ENCODE measurements around the gene RIPOR3. TPM values are rescaled to one million over a fixed set of nuclear protein-coding genes. Genes with fewer than 3 reads are reported as not detected.
"Not testable (repeated sequence)": the region's sequence is repeated elsewhere in the genome, so short reads cannot be mapped to it uniquely, and the experiment has no call there.

RIPOR3 gene
- total RNA-seq, 2 experiments from 2014 or later: not detected

- ChIA-PET CTCF (interaction anchor here (0.7 to 6.5 kb wide), 14 partner anchors 9 to 392 kb away, joined by 3 to 32 read pairs (median 4); partner anchors contain the start of gene PTPN1), POLR2A (interaction anchor here (1.5 kb wide), 1 partner anchor 57 kb away, joined by 3 read pairs; no protein-coding TSS in a partner anchor)
- H3K4me1 Mint-ChIP-seq (ENCODE audit: low read depth): peaks cover 69% of the 10 kb centered on the region
- DNase-seq: no peak
- H3K36me3 Mint-ChIP-seq: peaks cover 64% of the 10 kb centered on the region
- no peaks in the 10 kb centered on the region for H3K9me3 Mint-ChIP-seq
- intact Hi-C loops (cut with micrococcal nuclease): loop anchor here (5.0 kb wide), 1 partner anchor 381 kb away; the partner anchor contains the start of gene CEBPB
- H3K27ac Mint-ChIP-seq: peak overlapping the region; percentile 34
- no peaks in the 10 kb centered on the region for H3K27me3 Mint-ChIP-seq
- H3K4me3 Mint-ChIP-seq: no peak overlapping the region
Measured at GRCh38 chr20:50572938-50573777, 118.2 kb downstream of the RIPOR3 start.

- H3K27ac Mint-ChIP-seq: peak overlapping the region; percentile 51
- ChIA-PET CTCF (interaction anchor here (2.0 kb wide), 1 partner anchor 60 kb away, joined by 7 read pairs; no protein-coding TSS in a partner anchor), POLR2A (interaction anchor here (1.2 kb wide), 1 partner anchor 10 kb away, joined by 3 read pairs; no protein-coding TSS in a partner anchor)
- DNase-seq: no peak
- H3K36me3 Mint-ChIP-seq: peaks cover 70% of the 10 kb centered on the region
- H3K4me3 Mint-ChIP-seq: no peak overlapping the region
- H3K27me3 Mint-ChIP-seq: no peaks in the 10 kb centered on the region
- intact Hi-C loops (cut with micrococcal nuclease): loop anchor here (5.0 kb wide), 1 partner anchor 379 kb away; the partner anchor contains the start of gene CEBPB
- no peaks in the 10 kb centered on the region for H3K9me3 Mint-ChIP-seq
- H3K4me1 Mint-ChIP-seq (ENCODE audit: low read depth): peaks cover 77% of the 10 kb centered on the region
Measured at GRCh38 chr20:50571466-50571865, 119.9 kb downstream of the RIPOR3 start.

- Mint-ChIP-seq H3K4me3 (peak overlapping the region; percentile 24), H3K27me3 (no peaks in the 10 kb centered on the region), H3K27ac (peak overlapping the region; percentile 61), H3K36me3 (peaks cover 73% of the 10 kb centered on the region), H3K9me3 (no peaks in the 10 kb centered on the region), H3K4me1 (ENCODE audit: low read depth) (peaks cover 82% of the 10 kb centered on the region)
- ChIA-PET POLR2A (interaction anchor here (0.7 to 2.5 kb wide), 9 partner anchors 9 to 87 kb away, joined by 3 to 11 read pairs (median 4); no protein-coding TSS in a partner anchor), CTCF (interaction anchor here (0.6 to 1.4 kb wide), 31 partner anchors 8 to 361 kb away, joined by 3 to 23 read pairs (median 5); partner anchors contain the start of genes ADNP and PTPN1)
- intact Hi-C loops (cut with micrococcal nuclease): loop anchor here (1.0 to 5.0 kb wide), 9 partner anchors 9 to 378 kb away; partner anchors contain the start of genes CEBPB and PTPN1
- DNase-seq: peak; percentile 74
Measured at GRCh38 chr20:50569864-50570836, 121.2 kb downstream of the RIPOR3 start.

- intact Hi-C loops (cut with micrococcal nuclease); H3K4me3 Mint-ChIP-seq; DNase-seq; H3K9me3 Mint-ChIP-seq; H3K27me3 Mint-ChIP-seq: not testable (repeated sequence)
- Mint-ChIP-seq H3K36me3 (peaks cover 73% of the 10 kb centered on the region), H3K27ac (peak overlapping the region; percentile 61), H3K4me1 (ENCODE audit: low read depth) (peaks cover 83% of the 10 kb centered on the region)
- ChIA-PET POLR2A (interaction anchor here (1.4 to 2.5 kb wide), 3 partner anchors 8 to 59 kb away, joined by 3 to 11 read pairs (median 7); partner anchors contain the start of gene PTPN1), CTCF (interaction anchor here (1.4 kb wide), 2 partner anchors 65 to 76 kb away, joined by 5 to 6 read pairs; no protein-coding TSS in a partner anchor)
Measured at GRCh38 chr20:50569487-50569863, 121.9 kb downstream of the RIPOR3 start.

GRCh38 chr20:50568549-50568942 is 122.8 kb downstream of the RIPOR3 start:
- H3K27ac Mint-ChIP-seq: peak overlapping the region; percentile 61
- intact Hi-C loops (cut with micrococcal nuclease): no loop called here
- H3K27me3 Mint-ChIP-seq: no peaks in the 10 kb centered on the region
- no peak for DNase-seq
- CTCF ChIA-PET: interaction anchor here (0.7 kb wide), 1 partner anchor 20 kb away, joined by 3 read pairs; no protein-coding TSS in a partner anchor
- H3K4me1 Mint-ChIP-seq (ENCODE audit: low read depth): peaks cover 90% of the 10 kb centered on the region
- POLR2A ChIA-PET: interaction anchor here (1.4 to 2.5 kb wide), 2 partner anchors 22 to 58 kb away, joined by 3 to 7 read pairs; partner anchors contain the start of gene PTPN1
- H3K9me3 Mint-ChIP-seq: no peaks in the 10 kb centered on the region
- no peak overlapping the region for H3K4me3 Mint-ChIP-seq
- peaks cover 71% of the 10 kb centered on the region for H3K36me3 Mint-ChIP-seq

GRCh38 chr20:50567860-50568548 is 123.3 kb downstream of the RIPOR3 start:
- POLR2A ChIA-PET: interaction anchor here (1.4 to 2.5 kb wide), 2 partner anchors 21 to 58 kb away, joined by 3 to 7 read pairs; partner anchors contain the start of gene PTPN1
- peak overlapping the region; percentile 47 for H3K27ac Mint-ChIP-seq
- CTCF ChIA-PET: interaction anchor here (0.6 kb wide), 1 partner anchor 10 kb away, joined by 3 read pairs; no protein-coding TSS in a partner anchor
- DNase-seq: peak; percentile 73
- H3K36me3 Mint-ChIP-seq: peaks cover 70% of the 10 kb centered on the region
- H3K9me3 Mint-ChIP-seq: no peaks in the 10 kb centered on the region
- H3K4me3 Mint-ChIP-seq: no peak overlapping the region
- peaks cover 90% of the 10 kb centered on the region for H3K4me1 Mint-ChIP-seq (ENCODE audit: low read depth)
- intact Hi-C loops (cut with micrococcal nuclease): no loop called here
- no peaks in the 10 kb centered on the region for H3K27me3 Mint-ChIP-seq

- no peak for DNase-seq
- ChIA-PET CTCF (interaction anchor here (0.6 to 1.8 kb wide), 3 partner anchors 10 to 184 kb away, joined by 3 to 9 read pairs (median 5); no protein-coding TSS in a partner anchor), POLR2A (interaction anchor here (7.2 kb wide), 1 partner anchor 18 kb away, joined by 56 read pairs; no protein-coding TSS in a partner anchor)
- intact Hi-C loops (cut with micrococcal nuclease): no loop called here
- Mint-ChIP-seq H3K9me3 (no peaks in the 10 kb centered on the region), H3K27ac (peak overlapping the region; percentile 42), H3K27me3 (no peaks in the 10 kb centered on the region), H3K36me3 (peaks cover 76% of the 10 kb centered on the region), H3K4me1 (ENCODE audit: low read depth) (peaks cover 96% of the 10 kb centered on the region), H3K4me3 (no peak overlapping the region)
Measured at GRCh38 chr20:50565871-50566270, 125.5 kb downstream of the RIPOR3 start.

GRCh38 chr20:50565383-50565782 is 126.0 kb downstream of the RIPOR3 start:
- ChIA-PET POLR2A (interaction anchor here (7.2 kb wide), 1 partner anchor 18 kb away, joined by 56 read pairs; no protein-coding TSS in a partner anchor), CTCF (interaction anchor here (1.0 to 1.4 kb wide), 4 partner anchors 14 to 82 kb away, joined by 3 to 4 read pairs (median 3); no protein-coding TSS in a partner anchor)
- H3K27me3 Mint-ChIP-seq: no peaks in the 10 kb centered on the region
- H3K9me3 Mint-ChIP-seq: no peaks in the 10 kb centered on the region
- peak overlapping the region; percentile 40 for H3K27ac Mint-ChIP-seq
- H3K4me3 Mint-ChIP-seq: no peak overlapping the region
- peaks cover 77% of the 10 kb centered on the region for H3K36me3 Mint-ChIP-seq
- DNase-seq: no peak
- intact Hi-C loops (cut with micrococcal nuclease): no loop called here
- peaks cover 94% of the 10 kb centered on the region for H3K4me1 Mint-ChIP-seq (ENCODE audit: low read depth)

GRCh38 chr20:50563133-50563944 is 128.0 kb downstream of the RIPOR3 start:
- Mint-ChIP-seq H3K4me3 (no peak overlapping the region), H3K4me1 (ENCODE audit: low read depth) (peaks cover 93% of the 10 kb centered on the region), H3K9me3 (no peaks in the 10 kb centered on the region), H3K27me3 (no peaks in the 10 kb centered on the region), H3K36me3 (peaks cover 74% of the 10 kb centered on the region), H3K27ac (peak overlapping the region; percentile 83)
- CTCF ChIA-PET: interaction anchor here (0.8 to 2.3 kb wide), 6 partner anchors 10 to 85 kb away, joined by 3 to 9 read pairs (median 5); no protein-coding TSS in a partner anchor
- intact Hi-C loops (cut with micrococcal nuclease): loop anchor here (5.0 kb wide), 3 partner anchors 226 to 751 kb away; partner anchors contain the start of genes SLC9A8 and UBE2V1
- peak; percentile 45 for DNase-seq
- POLR2A ChIA-PET: interaction anchor here (1.5 to 7.2 kb wide), 4 partner anchors 16 to 53 kb away, joined by 3 to 56 read pairs (median 11); partner anchors contain the start of gene PTPN1
